Measurements from ENCODE around the gene OSMR. TPM values are rescaled to one million over a fixed set of nuclear protein-coding genes. Genes with fewer than 3 reads are reported as not detected.

Gene OSMR
- total and polyA plus RNA-seq, 3 donors from 2014 or later: 12.9 to 18.3 (median 13.5) TPM

- DNase-seq: no peak
- intact Hi-C loops (cut with DNase I; ENCODE audit: low total_unique reads): no loop called here
- WGBS, 2 donors: 74 to 84% methylated on average over 4 of the region's 4 CpGs
- Histone ChIP-seq H3K4me3 (no peak overlapping the region), H3K36me3 (ENCODE audit: low read depth, missing control alignments) (no peaks in the 10 kb centered on the region), H3K27ac (no peak overlapping the region), H3K27me3 (no peaks in the 10 kb centered on the region), H3K4me1 (no peaks in the 10 kb centered on the region), H3K9me3 (no peaks in the 10 kb centered on the region)
- TF ChIP-seq POLR2A (IDR thresholded peaks at IDR 0.05): no peak
- TF ChIP-seq CTCF (IDR thresholded peaks at IDR 0.05): no peak
Measured at GRCh38 chr5:38932854-38933408, 87.1 kb downstream of the OSMR start.

GRCh38 chr5:38935437-38935836 lies 89.6 kb downstream of the OSMR start:
- intact Hi-C loops (cut with DNase I; ENCODE audit: low total_unique reads): no loop called here
- Histone ChIP-seq H3K4me1 (no peaks in the 10 kb centered on the region), H3K27me3 (no peaks in the 10 kb centered on the region), H3K27ac (no peak overlapping the region), H3K36me3 (ENCODE audit: low read depth, missing control alignments) (no peaks in the 10 kb centered on the region), H3K4me3 (no peak overlapping the region), H3K9me3 (no peaks in the 10 kb centered on the region)
- WGBS, 2 donors: 2 to 55% methylated on average over 1 of the region's 1 CpG
- DNase-seq: no peak
- TF ChIP-seq POLR2A (IDR thresholded peaks at IDR 0.05) (no peak), CTCF (IDR thresholded peaks at IDR 0.05) (no peak)

GRCh38 chr5:38936269-38936668 lies 90.5 kb downstream of the OSMR start:
- H3K36me3 ChIP-seq (ENCODE audit: low read depth, missing control alignments): no peaks in the 10 kb centered on the region
- intact Hi-C loops (cut with DNase I; ENCODE audit: low total_unique reads): no loop called here
- no peaks in the 10 kb centered on the region for H3K9me3 ChIP-seq
- no peak overlapping the region for H3K4me3 ChIP-seq
- DNase-seq: no peak
- no peaks in the 10 kb centered on the region for H3K27me3 ChIP-seq
- H3K27ac ChIP-seq: no peak overlapping the region
- TF ChIP-seq CTCF (IDR thresholded peaks at IDR 0.05): no peak
- TF ChIP-seq POLR2A (IDR thresholded peaks at IDR 0.05): no peak
- no peaks in the 10 kb centered on the region for H3K4me1 ChIP-seq
- WGBS, 2 donors: 76 to 83% methylated on average over 6 of the region's 6 CpGs

GRCh38 chr5:38938424-38938823 lies 92.6 kb downstream of the OSMR start:
- no peaks in the 10 kb centered on the region for H3K9me3 ChIP-seq
- H3K4me1 ChIP-seq: no peaks in the 10 kb centered on the region
- intact Hi-C loops (cut with DNase I; ENCODE audit: low total_unique reads): no loop called here
- no peaks in the 10 kb centered on the region for H3K36me3 ChIP-seq (ENCODE audit: low read depth, missing control alignments)
- H3K27ac ChIP-seq: no peak overlapping the region
- no peak overlapping the region for H3K4me3 ChIP-seq
- TF ChIP-seq POLR2A (IDR thresholded peaks at IDR 0.05) (no peak), CTCF (IDR thresholded peaks at IDR 0.05) (no peak)
- no peaks in the 10 kb centered on the region for H3K27me3 ChIP-seq
- WGBS, 2 donors: 53 to 66% methylated on average over 1 of the region's 1 CpG
- DNase-seq: no peak

- no peak for TF ChIP-seq CTCF (IDR thresholded peaks at IDR 0.05)
- no peak for TF ChIP-seq POLR2A (IDR thresholded peaks at IDR 0.05)
- intact Hi-C loops (cut with DNase I; ENCODE audit: low total_unique reads): no loop called here
- no peak overlapping the region for H3K27ac ChIP-seq
- 73 to 92% methylated on average over 1 of the region's 1 CpG for WGBS, 2 donors
- H3K4me3 ChIP-seq: no peak overlapping the region
- no peaks in the 10 kb centered on the region for H3K9me3 ChIP-seq
- no peaks in the 10 kb centered on the region for H3K36me3 ChIP-seq (ENCODE audit: low read depth, missing control alignments)
- DNase-seq: no peak
- H3K27me3 ChIP-seq: no peaks in the 10 kb centered on the region
- H3K4me1 ChIP-seq: no peaks in the 10 kb centered on the region
Measured at GRCh38 chr5:38938973-38939372, 93.2 kb downstream of the OSMR start.

All from testis (tissue), 3 donors.